ENCODE results near the gene COPZ2.

Gene COPZ2

DNA sequence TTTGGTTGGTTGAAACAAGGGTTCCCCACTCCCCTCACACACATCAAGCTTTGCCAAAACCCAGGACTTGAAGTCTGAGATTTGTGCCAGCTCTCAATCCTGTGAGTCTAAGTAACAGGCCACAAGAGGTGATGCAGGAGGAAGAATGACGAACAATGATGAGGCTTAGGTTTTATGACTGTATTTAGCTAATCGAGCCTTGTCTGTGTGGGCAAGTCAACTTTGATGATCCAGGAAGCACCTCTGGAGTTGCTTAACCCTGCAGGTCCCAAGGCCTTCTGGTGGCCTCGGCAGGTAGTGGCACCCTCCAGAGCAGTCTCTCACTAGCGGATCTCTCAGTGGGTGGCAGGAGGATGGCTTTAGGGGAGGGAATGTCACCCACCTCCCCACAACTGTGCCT lies 38.0 kb downstream of the COPZ2 start:
- no peak overlapping the region for H3K9ac ChIP-seq (ENCODE audit: low read depth, low read length)
- no peaks in the 10 kb centered on the region for H3K9me3 ChIP-seq (ENCODE audit: control insufficient read depth, insufficient read depth, low read length)
- peaks cover 24% of the 10 kb centered on the region for H3K4me1 ChIP-seq (ENCODE audit: control insufficient read depth, insufficient read depth, low read length)
- no peaks in the 10 kb centered on the region for H3K27me3 ChIP-seq (ENCODE audit: control insufficient read depth, insufficient read depth, low read length)
- no peaks in the 10 kb centered on the region for H3K36me3 ChIP-seq (ENCODE audit: control insufficient read depth, insufficient read depth, low read length)
- H3K4me3 ChIP-seq (ENCODE audit: low read depth, low read length) = no peak overlapping the region

DNA sequence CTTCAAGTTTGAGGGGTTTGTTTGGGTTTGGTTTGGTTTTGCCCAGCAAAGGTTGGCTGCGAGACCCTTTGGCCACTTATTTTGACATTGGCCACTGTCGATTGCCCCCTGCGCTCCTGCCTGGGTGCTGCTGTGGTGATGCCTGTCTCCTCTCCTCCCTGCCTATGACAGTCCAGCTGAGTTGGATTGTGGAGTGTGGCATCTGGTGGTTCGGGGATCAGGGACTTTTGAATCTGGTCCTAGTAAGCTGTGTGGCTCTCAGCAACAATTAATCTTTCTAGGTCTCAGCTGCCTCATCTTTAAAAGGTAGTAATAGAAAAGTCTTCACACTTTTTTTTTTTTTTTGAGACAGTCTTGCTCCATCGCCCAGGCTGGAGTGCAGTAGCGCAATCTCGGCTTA lies 39.6 kb downstream of the COPZ2 start:
- Histone ChIP-seq H3K4me1 (ENCODE audit: control insufficient read depth, insufficient read depth, low read length) (peaks cover 19% of the 10 kb centered on the region), H3K36me3 (ENCODE audit: control insufficient read depth, insufficient read depth, low read length) (no peaks in the 10 kb centered on the region), H3K9me3 (ENCODE audit: control insufficient read depth, insufficient read depth, low read length) (no peaks in the 10 kb centered on the region)

DNA sequence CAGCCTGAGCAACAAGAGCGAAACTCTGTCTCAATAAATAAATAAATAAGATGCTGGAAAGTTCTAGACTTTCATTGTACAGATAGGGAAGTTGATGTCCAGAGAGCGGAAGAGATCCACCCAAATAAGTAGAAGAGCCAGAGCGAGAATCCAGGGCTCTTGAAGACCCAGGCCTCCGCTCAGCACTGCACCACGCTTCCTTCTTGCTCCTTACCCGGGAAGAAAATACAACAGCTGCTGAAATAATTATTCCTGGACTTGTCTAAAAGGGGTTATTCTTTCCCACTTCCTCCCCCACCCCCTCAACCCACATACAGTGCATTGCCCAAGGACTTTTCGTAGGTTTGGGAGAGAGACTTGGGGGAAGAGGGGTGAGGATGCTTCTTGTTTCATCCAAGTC lies 40.0 kb downstream of the COPZ2 start:
- Histone ChIP-seq H3K9me3 (ENCODE audit: control insufficient read depth, insufficient read depth, low read length) (no peaks in the 10 kb centered on the region), H3K27me3 (ENCODE audit: control insufficient read depth, insufficient read depth, low read length) (no peaks in the 10 kb centered on the region), H3K4me1 (ENCODE audit: control insufficient read depth, insufficient read depth, low read length) (peaks cover 14% of the 10 kb centered on the region), H3K36me3 (ENCODE audit: control insufficient read depth, insufficient read depth, low read length) (no peaks in the 10 kb centered on the region), H3K9ac (ENCODE audit: low read depth, low read length) (no peak overlapping the region), H3K4me3 (ENCODE audit: low read depth, low read length) (no peak overlapping the region)

More for the DNA sequence above, 39.6 kb downstream of the COPZ2 start:
- H3K4me3 ChIP-seq (ENCODE audit: low read depth, low read length) = no peak overlapping the region
- no peak overlapping the region for H3K9ac ChIP-seq (ENCODE audit: low read depth, low read length)
- H3K27me3 ChIP-seq (ENCODE audit: control insufficient read depth, insufficient read depth, low read length) = no peaks in the 10 kb centered on the region

DNA sequence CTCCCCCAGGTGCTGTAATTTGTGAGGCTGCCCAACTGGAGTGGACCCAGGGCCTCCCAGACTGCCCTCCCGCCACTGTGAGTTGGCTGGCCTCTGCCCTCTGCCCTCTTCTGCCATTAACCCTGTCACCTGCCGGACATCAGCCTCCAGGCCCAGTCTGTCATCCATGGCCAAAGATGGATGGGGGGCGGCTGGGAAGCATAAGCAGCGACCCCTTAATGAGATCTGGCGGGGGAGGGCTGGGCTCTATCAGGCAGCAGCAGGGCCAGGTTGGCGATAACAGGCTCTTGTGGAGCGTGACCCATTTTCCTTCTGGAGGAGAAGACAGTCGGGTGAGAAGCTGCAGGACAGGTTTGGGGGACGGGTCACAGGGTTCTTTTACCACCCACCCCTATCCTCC lies 41.4 kb downstream of the COPZ2 start:
- Histone ChIP-seq H3K9ac (ENCODE audit: low read depth, low read length) (no peak overlapping the region), H3K4me3 (ENCODE audit: low read depth, low read length) (no peak overlapping the region), H3K27me3 (ENCODE audit: control insufficient read depth, insufficient read depth, low read length) (no peaks in the 10 kb centered on the region)

DNA sequence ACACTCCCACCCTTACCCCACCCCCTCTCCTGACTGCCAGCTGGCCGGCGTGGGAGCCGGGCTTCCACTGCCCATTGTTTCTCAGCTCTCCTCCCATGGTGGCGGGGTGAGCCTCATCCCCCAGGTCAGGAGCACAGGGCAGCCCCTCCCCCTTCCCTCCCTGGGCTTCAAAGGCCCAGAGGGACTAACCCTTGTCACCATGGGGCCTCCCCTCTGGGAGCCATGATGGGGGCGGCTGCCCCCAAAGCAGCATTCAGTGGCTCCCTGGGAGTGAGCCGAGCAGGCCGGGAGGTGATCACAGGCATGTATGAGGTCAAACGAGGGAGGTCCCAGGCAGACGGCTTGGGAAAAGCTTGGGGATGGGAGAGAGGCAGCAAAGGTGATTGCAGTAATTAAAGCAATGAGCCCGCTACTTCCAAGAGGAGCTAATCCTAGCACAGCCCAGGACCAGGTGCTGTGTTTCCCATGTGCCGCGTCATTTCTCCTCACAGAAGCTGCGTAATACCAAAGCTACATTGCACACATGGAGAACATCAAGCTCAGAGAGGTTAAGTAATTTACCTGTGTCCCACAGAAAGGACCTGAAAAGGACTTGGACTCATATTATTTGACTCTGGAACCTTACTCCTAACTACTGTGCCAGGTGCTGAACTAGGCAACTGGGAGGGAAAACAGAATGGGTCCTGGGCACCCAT lies 42.2 kb downstream of the COPZ2 start:
- Histone ChIP-seq H3K4me3 (ENCODE audit: low read depth, low read length) (no peak overlapping the region), H3K4me1 (ENCODE audit: control insufficient read depth, insufficient read depth, low read length) (peaks cover 29% of the 10 kb centered on the region), H3K36me3 (ENCODE audit: control insufficient read depth, insufficient read depth, low read length) (no peaks in the 10 kb centered on the region)

More for the DNA sequence above, 41.4 kb downstream of the COPZ2 start:
- Histone ChIP-seq H3K4me1 (ENCODE audit: control insufficient read depth, insufficient read depth, low read length) (peaks cover 22% of the 10 kb centered on the region), H3K9me3 (ENCODE audit: control insufficient read depth, insufficient read depth, low read length) (no peaks in the 10 kb centered on the region), H3K36me3 (ENCODE audit: control insufficient read depth, insufficient read depth, low read length) (no peaks in the 10 kb centered on the region)

DNA sequence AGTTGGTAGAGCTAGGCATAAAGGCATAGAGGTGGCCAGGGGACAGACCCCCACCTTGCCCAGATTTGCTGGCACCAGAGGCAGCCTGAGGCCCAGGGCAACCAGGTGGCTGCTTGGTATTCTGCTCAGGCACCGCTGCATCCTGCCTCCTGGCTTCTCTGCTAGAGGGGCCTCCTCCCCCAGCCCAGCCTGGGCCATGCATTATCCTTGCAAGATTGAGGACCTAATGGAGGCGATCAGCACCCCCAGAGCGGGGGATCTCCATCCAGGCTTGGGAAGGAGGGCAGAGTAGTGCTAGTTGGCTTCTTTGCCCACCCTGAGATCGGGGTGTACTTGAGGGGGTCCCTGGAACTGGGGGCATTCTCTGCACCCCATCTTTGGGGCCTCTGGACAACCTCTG lies 42.9 kb downstream of the COPZ2 start:
- no peaks in the 10 kb centered on the region for H3K36me3 ChIP-seq (ENCODE audit: control insufficient read depth, insufficient read depth, low read length)
- H3K4me3 ChIP-seq (ENCODE audit: low read depth, low read length) = no peak overlapping the region
- no peak overlapping the region for H3K9ac ChIP-seq (ENCODE audit: low read depth, low read length)
- no peaks in the 10 kb centered on the region for H3K9me3 ChIP-seq (ENCODE audit: control insufficient read depth, insufficient read depth, low read length)
- H3K27me3 ChIP-seq (ENCODE audit: control insufficient read depth, insufficient read depth, low read length) = no peaks in the 10 kb centered on the region
- H3K4me1 ChIP-seq (ENCODE audit: control insufficient read depth, insufficient read depth, low read length) = peaks cover 29% of the 10 kb centered on the region

More for the DNA sequence above, 42.2 kb downstream of the COPZ2 start:
- Histone ChIP-seq H3K9me3 (ENCODE audit: control insufficient read depth, insufficient read depth, low read length) (no peaks in the 10 kb centered on the region), H3K9ac (ENCODE audit: low read depth, low read length) (no peak overlapping the region), H3K27me3 (ENCODE audit: control insufficient read depth, insufficient read depth, low read length) (no peaks in the 10 kb centered on the region)

DNA sequence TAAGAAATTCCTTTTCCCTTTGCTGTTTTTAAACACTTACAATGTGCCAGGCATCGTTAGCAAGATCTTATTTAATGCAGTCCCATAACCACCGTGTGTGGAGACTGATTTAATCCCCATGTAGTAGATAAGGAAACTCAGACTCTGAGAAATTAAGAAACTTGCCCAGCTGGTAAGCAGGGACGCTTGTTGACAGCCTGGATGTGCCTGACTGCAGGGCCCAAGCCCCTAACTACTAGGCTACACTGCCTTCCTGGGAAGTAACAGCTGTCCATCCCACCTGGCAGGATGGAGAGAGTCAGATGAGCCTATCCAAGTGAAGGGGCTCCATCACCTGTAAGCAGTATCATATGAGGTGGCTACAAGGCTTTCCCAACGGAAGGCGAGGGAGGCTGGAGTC lies 43.6 kb downstream of the COPZ2 start:
- no peak overlapping the region for H3K9ac ChIP-seq (ENCODE audit: low read depth, low read length)
- no peaks in the 10 kb centered on the region for H3K36me3 ChIP-seq (ENCODE audit: control insufficient read depth, insufficient read depth, low read length)
- H3K27me3 ChIP-seq (ENCODE audit: control insufficient read depth, insufficient read depth, low read length) = no peaks in the 10 kb centered on the region
- no peak overlapping the region for H3K4me3 ChIP-seq (ENCODE audit: low read depth, low read length)
- no peaks in the 10 kb centered on the region for H3K9me3 ChIP-seq (ENCODE audit: control insufficient read depth, insufficient read depth, low read length)
- peaks cover 29% of the 10 kb centered on the region for H3K4me1 ChIP-seq (ENCODE audit: control insufficient read depth, insufficient read depth, low read length)

DNA sequence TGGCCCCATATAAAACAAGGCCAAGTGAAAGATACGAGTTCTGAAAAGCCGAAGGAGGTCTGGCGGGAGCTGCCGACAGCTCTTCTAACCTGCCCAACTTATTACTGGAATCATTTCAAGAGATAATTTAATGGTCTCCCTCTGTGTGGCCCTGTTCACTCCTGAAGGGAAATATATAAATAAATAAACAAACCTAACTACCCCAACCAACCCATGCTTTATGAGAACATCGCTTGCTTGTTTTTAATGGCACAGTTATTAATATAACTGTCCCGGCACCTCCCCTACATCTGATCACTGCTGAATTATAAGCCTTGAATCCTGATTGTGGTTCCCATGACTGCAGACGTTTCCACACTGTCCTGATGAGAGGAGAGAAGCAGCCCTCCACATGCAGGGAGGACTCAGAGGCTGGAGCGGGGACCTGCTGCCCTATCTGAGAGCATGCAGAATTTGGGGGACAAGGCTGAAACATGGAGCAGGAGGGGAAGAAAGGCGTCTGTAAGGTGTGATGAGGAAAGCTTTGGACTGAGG lies 44.5 kb downstream of the COPZ2 start:
- H3K27me3 ChIP-seq (ENCODE audit: control insufficient read depth, insufficient read depth, low read length) = no peaks in the 10 kb centered on the region
- no peaks in the 10 kb centered on the region for H3K36me3 ChIP-seq (ENCODE audit: control insufficient read depth, insufficient read depth, low read length)
- no peaks in the 10 kb centered on the region for H3K9me3 ChIP-seq (ENCODE audit: control insufficient read depth, insufficient read depth, low read length)
- peaks cover 29% of the 10 kb centered on the region for H3K4me1 ChIP-seq (ENCODE audit: control insufficient read depth, insufficient read depth, low read length)
- H3K9ac ChIP-seq (ENCODE audit: low read depth, low read length) = no peak overlapping the region
- H3K4me3 ChIP-seq (ENCODE audit: low read depth, low read length) = no peak overlapping the region

DNA sequence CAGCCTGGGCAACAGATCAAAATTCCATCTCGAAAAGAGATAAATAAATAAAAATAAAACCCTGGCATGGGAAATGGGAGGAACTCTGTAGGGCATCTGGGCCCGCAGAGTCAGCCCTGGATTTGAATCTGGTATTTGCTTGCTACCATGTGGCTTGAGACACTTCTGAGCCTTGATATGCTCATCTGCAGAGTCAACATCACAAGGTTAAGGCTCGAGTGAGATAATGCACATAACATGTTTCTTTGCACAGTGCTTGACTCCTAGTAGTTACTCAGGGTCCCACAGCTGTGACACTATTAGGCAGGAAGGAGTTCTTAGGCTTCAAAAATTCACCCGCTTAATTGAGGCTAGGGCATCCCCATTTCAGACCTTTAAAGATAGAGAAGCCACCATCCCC lies 45.4 kb downstream of the COPZ2 start:
- no peaks in the 10 kb centered on the region for H3K36me3 ChIP-seq (ENCODE audit: control insufficient read depth, insufficient read depth, low read length)
- no peaks in the 10 kb centered on the region for H3K27me3 ChIP-seq (ENCODE audit: control insufficient read depth, insufficient read depth, low read length)
- no peak overlapping the region for H3K9ac ChIP-seq (ENCODE audit: low read depth, low read length)
- H3K4me3 ChIP-seq (ENCODE audit: low read depth, low read length) = no peak overlapping the region
- peaks cover 33% of the 10 kb centered on the region for H3K4me1 ChIP-seq (ENCODE audit: control insufficient read depth, insufficient read depth, low read length)
- H3K9me3 ChIP-seq (ENCODE audit: control insufficient read depth, insufficient read depth, low read length) = no peaks in the 10 kb centered on the region

DNA sequence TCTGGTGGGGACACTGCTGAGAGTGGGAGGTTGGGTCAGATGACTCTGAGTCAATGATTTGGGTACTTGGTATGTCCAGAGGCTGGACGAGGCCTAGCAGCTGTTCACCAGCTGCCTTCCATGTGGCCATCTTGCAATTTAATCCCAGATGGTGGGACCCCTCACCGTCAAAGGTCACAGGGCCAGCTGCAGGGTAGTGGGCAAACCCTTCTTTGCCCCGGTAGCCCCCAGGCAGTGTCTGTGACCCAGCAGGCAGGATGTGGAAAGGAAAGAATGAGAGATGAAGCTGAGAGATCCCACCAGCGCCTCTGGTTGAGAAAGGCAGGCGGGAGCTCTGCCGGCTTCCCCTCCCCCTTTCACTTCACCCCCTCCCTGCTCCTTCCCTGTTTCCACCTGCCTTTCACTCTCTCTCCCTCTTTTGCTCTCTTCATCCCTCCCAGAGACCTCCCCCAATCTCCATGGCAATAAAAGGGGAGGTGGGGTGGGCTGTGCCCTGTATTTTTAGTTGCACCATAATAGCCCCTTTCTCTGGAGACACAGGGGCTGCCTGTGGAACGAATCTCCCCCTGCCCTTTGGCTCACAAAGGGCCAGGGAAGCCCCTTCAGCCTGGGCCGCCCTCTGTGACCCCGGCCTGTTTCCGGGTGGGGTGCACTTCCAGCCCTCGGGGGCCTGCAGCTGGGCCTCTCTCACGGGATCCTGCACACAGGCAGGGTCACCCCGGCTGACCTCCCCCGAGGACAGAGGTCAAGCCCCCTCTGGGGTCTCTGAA lies 46.5 kb downstream of the COPZ2 start:
- peak overlapping the region; percentile 27 for H3K4me3 ChIP-seq (ENCODE audit: low read depth, low read length)
- H3K27me3 ChIP-seq (ENCODE audit: control insufficient read depth, insufficient read depth, low read length) = no peaks in the 10 kb centered on the region
- H3K9me3 ChIP-seq (ENCODE audit: control insufficient read depth, insufficient read depth, low read length) = no peaks in the 10 kb centered on the region
- H3K4me1 ChIP-seq (ENCODE audit: control insufficient read depth, insufficient read depth, low read length) = peaks cover 36% of the 10 kb centered on the region
- peak overlapping the region; percentile 62 for H3K9ac ChIP-seq (ENCODE audit: low read depth, low read length)
- H3K36me3 ChIP-seq (ENCODE audit: control insufficient read depth, insufficient read depth, low read length) = no peaks in the 10 kb centered on the region

DNA sequence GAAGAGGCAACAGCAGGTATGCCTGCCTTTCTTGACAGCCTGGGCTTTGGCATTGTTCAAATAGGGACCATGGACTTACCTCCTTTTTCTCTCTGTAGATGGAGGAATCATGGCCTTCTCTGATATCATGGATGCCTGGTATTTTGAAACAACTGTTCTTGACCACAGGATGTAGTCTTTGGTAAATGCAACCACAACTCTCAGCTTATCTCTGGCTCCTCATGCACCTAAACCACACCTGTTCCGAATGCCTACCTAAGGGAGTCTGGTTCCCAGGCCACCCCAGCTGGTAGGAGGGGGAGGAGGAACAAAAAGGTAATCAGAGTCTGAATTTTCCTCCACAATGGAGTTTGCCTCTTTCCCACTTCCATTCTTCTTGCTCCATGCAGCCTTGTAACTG lies 47.9 kb downstream of the COPZ2 start:
- Histone ChIP-seq H3K9ac (ENCODE audit: low read depth, low read length) (no peak overlapping the region), H3K4me1 (ENCODE audit: control insufficient read depth, insufficient read depth, low read length) (peaks cover 25% of the 10 kb centered on the region), H3K36me3 (ENCODE audit: control insufficient read depth, insufficient read depth, low read length) (no peaks in the 10 kb centered on the region), H3K9me3 (ENCODE audit: control insufficient read depth, insufficient read depth, low read length) (no peaks in the 10 kb centered on the region), H3K27me3 (ENCODE audit: control insufficient read depth, insufficient read depth, low read length) (no peaks in the 10 kb centered on the region), H3K4me3 (ENCODE audit: low read depth, low read length) (no peak overlapping the region)

DNA sequence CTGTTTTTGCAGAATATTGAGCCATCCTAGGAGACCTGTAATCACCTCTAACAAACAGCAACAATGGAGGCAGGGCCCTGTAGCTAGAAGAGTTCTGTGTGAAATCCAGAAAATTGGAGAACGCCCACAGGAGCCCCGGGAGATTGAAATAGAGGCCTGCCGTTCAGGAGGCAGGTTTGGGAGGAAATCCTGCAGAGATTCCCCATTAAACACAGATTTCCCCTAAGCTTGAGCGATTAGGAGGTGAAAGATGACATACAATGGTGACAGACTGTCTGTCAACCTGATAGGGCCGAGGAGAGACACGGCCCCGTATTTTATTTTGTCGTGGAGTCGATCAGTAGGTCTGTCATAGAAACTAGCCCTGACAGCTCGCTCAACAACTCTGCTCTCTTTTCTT lies 48.4 kb downstream of the COPZ2 start:
- Histone ChIP-seq H3K4me1 (ENCODE audit: control insufficient read depth, insufficient read depth, low read length) (peaks cover 21% of the 10 kb centered on the region), H3K36me3 (ENCODE audit: control insufficient read depth, insufficient read depth, low read length) (peaks cover 2% of the 10 kb centered on the region), H3K9ac (ENCODE audit: low read depth, low read length) (no peak overlapping the region), H3K4me3 (ENCODE audit: low read depth, low read length) (no peak overlapping the region), H3K27me3 (ENCODE audit: control insufficient read depth, insufficient read depth, low read length) (no peaks in the 10 kb centered on the region), H3K9me3 (ENCODE audit: control insufficient read depth, insufficient read depth, low read length) (no peaks in the 10 kb centered on the region)
